Measurements from ENCODE around the gene TMEM187.
"Not testable (repeated sequence)": the region's sequence is repeated elsewhere in the genome, so short reads cannot be mapped to it uniquely, and the experiment has no call there.

Gene TMEM187

DNA sequence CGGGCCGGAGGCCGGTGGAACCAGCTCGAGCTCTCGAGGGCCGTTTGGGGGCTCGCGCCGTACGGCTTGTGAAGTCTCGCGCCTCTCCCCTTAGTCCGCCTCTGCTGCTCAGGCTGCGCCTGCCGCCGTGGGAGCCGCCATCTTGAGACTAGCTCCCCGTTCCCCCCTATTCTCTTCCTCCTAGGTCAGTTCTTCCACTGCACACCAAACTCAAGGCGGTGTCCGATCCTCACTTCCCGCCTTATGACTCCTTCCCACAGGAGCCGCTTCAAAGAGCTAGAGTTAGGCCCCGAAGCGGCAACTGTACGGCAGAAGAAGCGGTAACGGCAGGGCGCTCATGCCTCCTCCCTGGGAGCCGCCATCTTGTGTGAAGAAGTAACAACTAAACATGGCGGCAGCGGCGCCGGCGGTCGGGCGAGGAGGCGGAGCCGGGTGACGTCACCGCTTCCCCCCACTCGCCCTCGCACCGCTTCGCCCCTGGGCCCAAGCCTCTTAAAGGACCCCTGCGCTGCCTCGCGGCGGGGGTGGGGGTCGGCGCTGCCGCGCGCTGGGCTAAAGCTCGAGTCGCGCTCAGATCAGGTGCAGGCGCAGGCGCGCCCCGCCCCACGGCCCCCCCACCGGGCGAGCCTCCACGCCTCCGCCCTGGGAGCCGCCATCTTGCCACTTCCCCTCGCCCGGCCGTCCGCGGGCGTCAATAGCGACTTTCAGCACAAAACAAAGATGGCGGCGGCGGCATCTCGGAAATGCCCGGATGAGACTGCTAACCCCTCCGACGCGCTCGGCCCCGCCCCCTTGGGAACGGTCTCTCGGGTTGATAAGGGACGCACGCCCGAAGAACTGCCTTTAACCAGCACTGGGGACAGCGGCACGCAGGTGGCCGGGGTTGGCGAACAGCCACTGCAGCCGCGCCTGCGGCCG is 845 bp upstream of the TMEM187 start, which contains the start of gene HCFC1:
HCFC1 (minus strand) TSS at position 369 of the 918 bp plus-strand sequence. CDS start 978 bp downstream, outside the sequence.
- peak; percentile 84 for DNase-seq (ENCODE audit: low read depth)
- peak within 1 kb of the TSS; percentile 77 for H3K4me3 ChIP-seq (ENCODE audit: low read length)
- TF ChIP-seq CTCF (IDR thresholded peaks at IDR 0.05; ENCODE audit: insufficient read depth, low read depth, low read length, missing control alignments): no peak

GRCh38 chrX:153973127-153974002 is 811 bp downstream of the TMEM187 start:
- peak overlapping the region; percentile 54 for H3K4me3 ChIP-seq (ENCODE audit: low read length)
- no peak for TF ChIP-seq CTCF (IDR thresholded peaks at IDR 0.05; ENCODE audit: insufficient read depth, low read depth, low read length, missing control alignments)
- no peak for DNase-seq (ENCODE audit: low read depth)

DNA sequence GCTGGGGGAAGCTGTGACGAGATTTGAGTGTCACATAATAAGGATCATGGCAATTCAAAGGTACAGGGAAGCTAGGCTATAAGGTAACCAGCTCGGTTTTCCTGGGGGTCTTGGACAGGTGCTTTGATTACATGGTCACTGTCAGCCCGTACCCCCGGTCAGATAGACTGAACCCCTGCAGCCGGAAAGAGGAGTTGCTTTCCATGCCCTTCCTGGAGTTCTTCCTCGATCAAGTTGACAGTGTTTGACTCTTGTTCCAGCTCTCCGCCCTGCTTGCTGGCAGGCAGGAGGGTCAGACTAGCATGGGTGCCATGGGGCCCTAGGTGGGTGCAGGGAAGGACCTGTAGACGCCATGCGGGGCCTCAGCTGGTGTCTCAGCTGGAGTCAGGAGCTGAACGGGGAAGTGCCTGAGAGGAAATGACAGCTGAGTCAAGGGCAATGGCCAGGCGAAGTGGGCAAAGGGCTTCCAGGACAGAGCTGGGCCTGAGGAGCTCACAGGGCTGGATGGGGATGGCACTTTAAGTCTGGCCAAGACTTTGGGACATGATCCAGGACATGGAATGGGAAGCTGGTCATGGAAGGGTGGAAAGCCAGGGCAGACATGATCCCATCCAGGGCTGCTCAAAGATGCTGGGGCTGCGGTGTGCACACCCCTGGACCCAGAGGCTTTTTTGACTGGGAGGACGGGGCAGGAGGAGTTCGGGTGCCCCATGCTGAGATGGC is 1.6 kb downstream of the TMEM187 start:
- H3K4me3 ChIP-seq (ENCODE audit: low read length): no peak overlapping the region
- TF ChIP-seq CTCF (IDR thresholded peaks at IDR 0.05; ENCODE audit: insufficient read depth, low read depth, low read length, missing control alignments): no peak
- DNase-seq (ENCODE audit: low read depth): no peak

GRCh38 chrX:153974726-153975286 is 2.3 kb downstream of the TMEM187 start:
- H3K4me3 ChIP-seq (ENCODE audit: low read length): no peak overlapping the region
- TF ChIP-seq CTCF (IDR thresholded peaks at IDR 0.05; ENCODE audit: insufficient read depth, low read depth, low read length, missing control alignments): no peak
- no peak for DNase-seq (ENCODE audit: low read depth)

DNA sequence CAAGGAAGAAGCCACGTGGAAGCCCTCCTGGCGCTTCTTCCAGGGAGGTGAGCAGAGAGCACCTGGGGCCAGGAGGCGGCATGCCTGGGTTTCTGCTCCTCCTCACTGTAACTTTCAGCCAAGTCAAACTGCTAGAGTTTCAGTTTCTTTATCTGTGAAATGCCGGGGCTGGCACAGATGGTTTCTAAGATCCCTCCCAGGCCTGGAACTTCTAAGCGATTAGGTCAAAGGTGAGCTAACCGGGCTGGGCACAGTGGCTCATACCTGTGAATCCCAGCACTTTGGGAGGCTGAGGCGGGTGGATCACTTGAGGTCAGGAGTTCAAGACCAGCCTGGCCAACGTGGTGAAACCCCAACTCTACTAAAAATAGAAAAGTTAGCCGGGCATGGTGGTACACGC is 7.8 kb downstream of the TMEM187 start:
- not testable (repeated sequence) for DNase-seq (ENCODE audit: low read depth); H3K4me3 ChIP-seq (ENCODE audit: low read length)

- TF ChIP-seq CTCF (IDR thresholded peaks at IDR 0.05; ENCODE audit: insufficient read depth, low read depth, low read length, missing control alignments): no peak
- H3K4me3 ChIP-seq (ENCODE audit: low read length): no peak overlapping the region
- no peak for DNase-seq (ENCODE audit: low read depth)
These were observed 8.7 kb downstream of the TMEM187 start for GRCh38 chrX:153981231-153981630.

All from epithelial cell of esophagus (primary cell).